Glutamatergic neuron (in vitro differentiated cells): ENCODE measurements around the gene ITPKB. TPM values are rescaled to one million over a fixed set of nuclear protein-coding genes. Genes with fewer than 3 reads are reported as not detected.

Experiments
- DNase-seq: peaks from one replicate; pipeline ENCODE4 v3.0.0; 2022
- H3K27ac Mint-ChIP-seq: one replicate; pipeline ENCODE4 v1.8.0; 2020; ENCODE audit warnings: mild to moderate bottlenecking, mixed read lengths, inconsistent platforms; ENCODE audit not compliant: unreplicated experiment
- H3K27me3 Mint-ChIP-seq: one replicate; pipeline ENCODE4 v1.8.0; 2020; ENCODE audit warnings: mild to moderate bottlenecking, moderate library complexity, mixed read lengths, inconsistent platforms; ENCODE audit not compliant: unreplicated experiment
- H3K36me3 Mint-ChIP-seq: one replicate; pipeline ENCODE4 v1.8.0; 2020; ENCODE audit warnings: mild to moderate bottlenecking, mixed read lengths, inconsistent platforms; ENCODE audit not compliant: unreplicated experiment
- H3K4me1 Mint-ChIP-seq: one replicate; pipeline ENCODE4 v1.8.0; 2020; ENCODE audit warnings: mild to moderate bottlenecking, low read depth, mixed read lengths, inconsistent platforms; ENCODE audit not compliant: unreplicated experiment
- H3K4me3 Mint-ChIP-seq: one replicate; pipeline ENCODE4 v1.8.0; 2020; ENCODE audit warnings: mild to moderate bottlenecking, mixed read lengths, inconsistent platforms; ENCODE audit not compliant: unreplicated experiment
- H3K9me3 Mint-ChIP-seq: one replicate; pipeline ENCODE4 v1.8.0; 2020; ENCODE audit warnings: mild to moderate bottlenecking, moderate library complexity, mixed read lengths, inconsistent platforms; ENCODE audit not compliant: unreplicated experiment
- total RNA-seq: library from RNA; stranded (reverse); fragmentation: NEBNext Ultra II Directional; extraction: Animal tissue kit (Norgen Biotek cat#: 25700); gene quantifications from one replicate; pipeline ENCODE4 v1.2.1, GENCODE V29; 2021; ENCODE audit not compliant: unreplicated experiment
- TF ChIP-seq, protein P1 (sequence below): fragments of 200-600 bp; sonication (generic); IDR thresholded peaks from one replicate; pipeline ENCODE4 v1.5.0; 2021; ENCODE audit not compliant: partially characterized antibody, unreplicated experiment

The ITPKB gene
- total RNA-seq, 1 donor from 2014 or later = 0.34 TPM

GRCh38 chr1:226708967-226709396 is 30.1 kb downstream of the ITPKB start:
- peaks cover 17% of the 10 kb centered on the region for H3K27me3 Mint-ChIP-seq
- H3K27ac Mint-ChIP-seq = peak overlapping the region; percentile 96
- peaks cover 17% of the 10 kb centered on the region for H3K9me3 Mint-ChIP-seq
- H3K36me3 Mint-ChIP-seq = peaks cover 4% of the 10 kb centered on the region
- TF ChIP-seq, protein P1, sequence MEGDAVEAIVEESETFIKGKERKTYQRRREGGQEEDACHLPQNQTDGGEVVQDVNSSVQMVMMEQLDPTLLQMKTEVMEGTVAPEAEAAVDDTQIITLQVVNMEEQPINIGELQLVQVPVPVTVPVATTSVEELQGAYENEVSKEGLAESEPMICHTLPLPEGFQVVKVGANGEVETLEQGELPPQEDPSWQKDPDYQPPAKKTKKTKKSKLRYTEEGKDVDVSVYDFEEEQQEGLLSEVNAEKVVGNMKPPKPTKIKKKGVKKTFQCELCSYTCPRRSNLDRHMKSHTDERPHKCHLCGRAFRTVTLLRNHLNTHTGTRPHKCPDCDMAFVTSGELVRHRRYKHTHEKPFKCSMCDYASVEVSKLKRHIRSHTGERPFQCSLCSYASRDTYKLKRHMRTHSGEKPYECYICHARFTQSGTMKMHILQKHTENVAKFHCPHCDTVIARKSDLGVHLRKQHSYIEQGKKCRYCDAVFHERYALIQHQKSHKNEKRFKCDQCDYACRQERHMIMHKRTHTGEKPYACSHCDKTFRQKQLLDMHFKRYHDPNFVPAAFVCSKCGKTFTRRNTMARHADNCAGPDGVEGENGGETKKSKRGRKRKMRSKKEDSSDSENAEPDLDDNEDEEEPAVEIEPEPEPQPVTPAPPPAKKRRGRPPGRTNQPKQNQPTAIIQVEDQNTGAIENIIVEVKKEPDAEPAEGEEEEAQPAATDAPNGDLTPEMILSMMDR = no peak
- no peak overlapping the region for H3K4me3 Mint-ChIP-seq
- peak; percentile 51 for DNase-seq
- peaks cover 47% of the 10 kb centered on the region for H3K4me1 Mint-ChIP-seq

DNA sequence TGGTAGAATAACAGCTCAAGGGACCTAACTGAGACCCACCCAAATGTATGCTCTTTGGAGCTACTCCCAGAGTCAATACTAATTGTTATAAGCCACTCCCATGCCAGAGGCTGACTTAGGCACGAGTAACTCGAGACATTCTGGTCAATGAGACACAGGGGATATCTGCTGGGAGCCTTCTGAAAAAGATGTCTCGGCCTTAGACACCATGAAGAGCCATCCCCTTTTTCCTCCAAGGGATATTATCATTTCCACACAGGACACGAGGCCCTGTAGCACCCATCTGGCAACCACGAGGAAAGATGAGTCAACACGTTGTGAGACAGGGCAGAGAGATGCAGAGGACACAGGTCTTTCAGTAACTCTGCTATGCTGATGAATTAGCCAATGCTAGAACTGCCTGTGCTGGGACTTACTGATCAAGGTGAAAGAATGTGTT is 30.7 kb downstream of the ITPKB start:
- peaks cover 17% of the 10 kb centered on the region for H3K9me3 Mint-ChIP-seq
- peak overlapping the region; percentile 81 for H3K4me3 Mint-ChIP-seq
- H3K27me3 Mint-ChIP-seq = peaks cover 17% of the 10 kb centered on the region
- TF ChIP-seq, protein P1 = no peak
- H3K4me1 Mint-ChIP-seq = peaks cover 50% of the 10 kb centered on the region
- peaks cover 4% of the 10 kb centered on the region for H3K36me3 Mint-ChIP-seq
- H3K27ac Mint-ChIP-seq = peak overlapping the region; percentile 96
- no peak for DNase-seq

- H3K36me3 Mint-ChIP-seq = peaks cover 4% of the 10 kb centered on the region
- peaks cover 46% of the 10 kb centered on the region for H3K4me1 Mint-ChIP-seq
- peak overlapping the region; percentile 64 for H3K27ac Mint-ChIP-seq
- H3K4me3 Mint-ChIP-seq = no peak overlapping the region
- H3K27me3 Mint-ChIP-seq = peaks cover 16% of the 10 kb centered on the region
- TF ChIP-seq, protein P1 = no peak
- peak; percentile 53 for DNase-seq
- peaks cover 19% of the 10 kb centered on the region for H3K9me3 Mint-ChIP-seq
Measured at GRCh38 chr1:226706684-226707083, 32.4 kb downstream of the ITPKB start.

- Mint-ChIP-seq H3K4me3 (peak overlapping the region; percentile 65), H3K4me1 (peaks cover 33% of the 10 kb centered on the region), H3K36me3 (no peaks in the 10 kb centered on the region), H3K27ac (no peak overlapping the region), H3K27me3 (peaks cover 11% of the 10 kb centered on the region), H3K9me3 (peaks cover 20% of the 10 kb centered on the region)
- TF ChIP-seq, protein P1 = no peak
- DNase-seq = no peak
Measured at GRCh38 chr1:226704169-226704937, 34.7 kb downstream of the ITPKB start.
